ENCODE measurements around the gene CFAP410. TPM values are rescaled to one million over a fixed set of nuclear protein-coding genes. Genes with fewer than 3 reads are reported as not detected.

Gene CFAP410
- total and polyA plus RNA-seq, 2 donors (not counting 3 experiments of a cell fraction or from before 2014, with no cell fraction given) = 7.2 to 12.2 TPM

GRCh38 chr21:44296103-44296519 is 43.1 kb downstream of the CFAP410 start:
- POLR2A ChIA-PET = no interaction called here
- intact Hi-C loops (cut with micrococcal nuclease) = no loop called here
- no peak for FAIRE-seq

GRCh38 chr21:44295646-44296045 is 43.5 kb downstream of the CFAP410 start:
- ChIA-PET CTCF (interaction anchor here (1.1 to 1.9 kb wide), 2 partner anchors 9 to 320 kb away, joined by 5 to 6 read pairs; no protein-coding TSS in a partner anchor), POLR2A (no interaction called here)
- Histone ChIP-seq H3K4me2 (ENCODE audit: insufficient read depth, low read length) (no peak overlapping the region), H3K36me3 (ENCODE audit: control insufficient read depth in 2 of 2, extremely low read depth in 1 of 2, insufficient read depth in 2 of 2, low read length in 2 of 2) (no peaks in the 10 kb centered on the region), H3K27me3 (ENCODE audit: control insufficient read depth in 2 of 2, insufficient read depth in 2 of 2, low read length in 2 of 2) (no peaks in the 10 kb centered on the region), H3K9ac (replicated peaks; ENCODE audit: extremely low read depth, insufficient read depth, low read length) (no peak overlapping the region), H3K9me1 (replicated peaks; ENCODE audit: control insufficient read depth, extremely low read depth, insufficient read depth, low read length) (no peaks in the 10 kb centered on the region), H3K4me3 (replicated peaks in 1 of 3; ENCODE audit: insufficient read depth in 1 of 3, low read depth in 1 of 3, low read length in 3 of 3) (no peak overlapping the region), H3K27ac (ENCODE audit: insufficient read depth, low read depth, low read length) (no peak overlapping the region), H3K4me1 (ENCODE audit: control insufficient read depth, extremely low read depth, insufficient read depth, low read length) (peaks cover 5% of the 10 kb centered on the region), H3K9me3 (replicated peaks; ENCODE audit: control insufficient read depth, insufficient read depth, low read length) (no peaks in the 10 kb centered on the region), H3K79me2 (ENCODE audit: control insufficient read depth, insufficient read depth, low read length) (peaks cover 2% of the 10 kb centered on the region), H2AFZ (ENCODE audit: low read depth, low read length) (no peak overlapping the region), H4K20me1 (replicated peaks; ENCODE audit: control insufficient read depth, extremely low read depth, insufficient read depth, low read length) (no peaks in the 10 kb centered on the region)
- intact Hi-C loops (cut with micrococcal nuclease) = no loop called here
- dilution Hi-C loops (cut with MboI; ENCODE audit: extremely low pct_ligation_motif_present, low sequenced_read_pairs) = no loop called here
- no peak for DNase-seq (ENCODE audit: low read depth, low spot score)
- TF ChIP-seq FOS (IDR thresholded peaks at IDR 0.05; ENCODE audit: borderline replicate concordance, insufficient read depth, low read length) (no peak), CTCF (IDR thresholded peaks at IDR 0.05; ENCODE audit: extremely low read depth in 1 of 2, insufficient read depth in 1 of 2, low read depth in 1 of 2, low read length in 2 of 2) (no peak), MYC (IDR thresholded peaks at IDR 0.05; ENCODE audit: low read depth, low read length) (no peak), GATA2 (IDR thresholded peaks at IDR 0.05; ENCODE audit: insufficient read depth, insufficient read length, low read depth, low read length) (no peak), POLR2AphosphoS5 (IDR thresholded peaks at IDR 0.05; ENCODE audit: insufficient read depth, low read depth, low read length) (no peak), MAX (IDR thresholded peaks at IDR 0.05; ENCODE audit: insufficient read depth, insufficient read length) (no peak), POLR2A (IDR thresholded peaks at IDR 0.05; ENCODE audit: low read depth, low read length) (no peak), EZH2 (IDR thresholded peaks at IDR 0.05; ENCODE audit: borderline replicate concordance, low read depth, low read length, severe bottlenecking) (no peak), JUN (IDR thresholded peaks at IDR 0.05; ENCODE audit: borderline replicate concordance, insufficient read depth, insufficient read length, low read depth) (no peak)
- BruUV-seq (replicated peaks) = no TSS peak
- no peak for FAIRE-seq

More at GRCh38 chr21:44296103-44296519, 43.1 kb downstream of the CFAP410 start:
- no peak overlapping the region for H3K4me3 ChIP-seq (replicated peaks in 1 of 3; ENCODE audit: insufficient read depth in 1 of 3, low read depth in 1 of 3, low read length in 3 of 3)
- CTCF ChIA-PET = interaction anchor here (1.9 kb wide), 1 partner anchor 8 kb away, joined by 6 read pairs; no protein-coding TSS in a partner anchor
- H3K36me3 ChIP-seq (ENCODE audit: control insufficient read depth in 2 of 2, extremely low read depth in 1 of 2, insufficient read depth in 2 of 2, low read length in 2 of 2) = no peaks in the 10 kb centered on the region
- H3K27me3 ChIP-seq (ENCODE audit: control insufficient read depth in 2 of 2, insufficient read depth in 2 of 2, low read length in 2 of 2) = no peaks in the 10 kb centered on the region
- no peak overlapping the region for H3K4me2 ChIP-seq (ENCODE audit: insufficient read depth, low read length)
- no peak for TF ChIP-seq GATA2 (IDR thresholded peaks at IDR 0.05; ENCODE audit: insufficient read depth, insufficient read length, low read depth, low read length)
- no peak for TF ChIP-seq POLR2AphosphoS5 (IDR thresholded peaks at IDR 0.05; ENCODE audit: insufficient read depth, low read depth, low read length)
- TF ChIP-seq MYC (IDR thresholded peaks at IDR 0.05; ENCODE audit: low read depth, low read length) = no peak
- TF ChIP-seq EZH2 (IDR thresholded peaks at IDR 0.05; ENCODE audit: borderline replicate concordance, low read depth, low read length, severe bottlenecking) = no peak
- TF ChIP-seq POLR2A (IDR thresholded peaks at IDR 0.05; ENCODE audit: low read depth, low read length) = no peak
- no peak for TF ChIP-seq JUN (IDR thresholded peaks at IDR 0.05; ENCODE audit: borderline replicate concordance, insufficient read depth, insufficient read length, low read depth)
- TF ChIP-seq FOS (IDR thresholded peaks at IDR 0.05; ENCODE audit: borderline replicate concordance, insufficient read depth, low read length) = no peak
- no peak for TF ChIP-seq MAX (IDR thresholded peaks at IDR 0.05; ENCODE audit: insufficient read depth, insufficient read length)
- DNase-seq (ENCODE audit: low read depth, low spot score) = no peak
- no peaks in the 10 kb centered on the region for H3K9me1 ChIP-seq (replicated peaks; ENCODE audit: control insufficient read depth, extremely low read depth, insufficient read depth, low read length)
- H4K20me1 ChIP-seq (replicated peaks; ENCODE audit: control insufficient read depth, extremely low read depth, insufficient read depth, low read length) = no peaks in the 10 kb centered on the region
- no peak overlapping the region for H2AFZ ChIP-seq (ENCODE audit: low read depth, low read length)
- no peaks in the 10 kb centered on the region for H3K9me3 ChIP-seq (replicated peaks; ENCODE audit: control insufficient read depth, insufficient read depth, low read length)
- no peak overlapping the region for H3K27ac ChIP-seq (ENCODE audit: insufficient read depth, low read depth, low read length)
- dilution Hi-C loops (cut with MboI; ENCODE audit: extremely low pct_ligation_motif_present, low sequenced_read_pairs) = no loop called here
- no TSS peak for BruUV-seq (replicated peaks)
- peaks cover 10% of the 10 kb centered on the region for H3K4me1 ChIP-seq (ENCODE audit: control insufficient read depth, extremely low read depth, insufficient read depth, low read length)
- no peak overlapping the region for H3K9ac ChIP-seq (replicated peaks; ENCODE audit: extremely low read depth, insufficient read depth, low read length)
- peaks cover 7% of the 10 kb centered on the region for H3K79me2 ChIP-seq (ENCODE audit: control insufficient read depth, insufficient read depth, low read length)

All from endothelial cell of umbilical vein (primary cell).